Immature natural killer cell (primary cell): Measurements from ENCODE around the gene CDH23. TPM values are rescaled to one million over a fixed set of nuclear protein-coding genes. Genes with fewer than 3 reads are reported as not detected.
A peak's percentile ranks its signal among the peaks of the same experiment; 100 is the strongest.

Experiments
- DNase-seq, 3 donors: peaks; one replicate each; pipeline ENCODE4 v3.0.0; 2022; ENCODE audit warnings: mixed read lengths in 1 of 3
- H3K27ac Mint-ChIP-seq, 6 donors: one replicate each; pipeline ENCODE4 v1.8.0; 2020; ENCODE audit warnings: mixed read lengths in 6 of 6, mild to moderate bottlenecking in 5 of 6, inconsistent platforms in 4 of 6, moderate library complexity in 3 of 6
- H3K27me3 Mint-ChIP-seq, 3 donors: one replicate each; pipeline ENCODE4 v1.8.0; 2020 to 2021; ENCODE audit warnings: low read depth in 3 of 3, mild to moderate bottlenecking in 3 of 3, mixed read lengths in 3 of 3, moderate library complexity in 3 of 3, inconsistent platforms in 1 of 3
- H3K36me3 Mint-ChIP-seq, 3 donors: one replicate each; pipeline ENCODE4 v1.8.0; 2020; ENCODE audit warnings: mixed read lengths in 3 of 3, inconsistent platforms in 2 of 3, mild to moderate bottlenecking in 2 of 3
- H3K4me1 Mint-ChIP-seq, 2 donors: one replicate each; pipeline ENCODE4 v1.8.0; 2020; ENCODE audit warnings: inconsistent platforms in 2 of 2, mild to moderate bottlenecking in 2 of 2, mixed read lengths in 2 of 2, moderate library complexity in 1 of 2
- H3K4me3 Mint-ChIP-seq, 5 donors: one replicate each; pipeline ENCODE4 v1.8.0; 2020; ENCODE audit warnings: mild to moderate bottlenecking in 5 of 5, mixed read lengths in 5 of 5, inconsistent platforms in 3 of 5, moderate library complexity in 3 of 5
- H3K9me3 Mint-ChIP-seq, 6 donors: one replicate each; pipeline ENCODE4 v1.8.0; 2020; ENCODE audit warnings: mild to moderate bottlenecking in 6 of 6, mixed read lengths in 6 of 6, inconsistent platforms in 4 of 6, moderate library complexity in 3 of 6
- polyA plus RNA-seq, 3 donors: library from polyadenylated mRNA; unstranded; fragments of 300-500 nt; fragmentation: Illumina TruSeq; gene quantifications; one replicate each; pipeline ENCODE4 v1.2.3, GENCODE V29; 2021

Gene CDH23
- polyA plus RNA-seq, 3 donors from 2014 or later = 0.47 to 0.59 TPM; not detected in 1

DNA sequence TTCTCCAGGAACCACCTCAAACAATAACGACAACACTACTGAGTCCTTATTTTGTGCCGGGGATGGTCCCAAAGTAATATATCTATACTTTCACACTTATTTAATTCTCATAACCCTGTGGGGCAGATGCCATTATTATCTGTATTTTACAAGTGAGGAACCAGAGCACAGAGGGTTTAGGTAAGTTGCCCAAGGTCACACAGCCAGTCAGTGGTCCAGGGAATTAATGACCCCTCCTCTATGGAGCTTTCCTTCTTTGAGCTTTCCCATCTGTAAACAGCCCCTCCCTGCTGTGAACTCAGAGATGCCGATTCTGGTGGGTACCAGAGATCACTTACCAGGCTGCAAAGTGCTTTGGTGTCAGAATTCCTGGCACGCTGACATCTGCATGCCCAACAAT is 217.2 kb downstream of the CDH23 start:
- H3K4me1 Mint-ChIP-seq = no peaks in the 10 kb centered on the region
- H3K27ac Mint-ChIP-seq = no peak overlapping the region
- DNase-seq = no peak
- no peaks in the 10 kb centered on the region for H3K9me3 Mint-ChIP-seq
- peaks cover 2 to 5% (median 4%) of the 10 kb centered on the region in 3 donors for H3K27me3 Mint-ChIP-seq
- no peaks in the 10 kb centered on the region for H3K36me3 Mint-ChIP-seq
- no peak overlapping the region for H3K4me3 Mint-ChIP-seq

- H3K36me3 Mint-ChIP-seq = no peaks in the 10 kb centered on the region
- no peak overlapping the region for H3K4me3 Mint-ChIP-seq
- H3K9me3 Mint-ChIP-seq = no peaks in the 10 kb centered on the region
- H3K27ac Mint-ChIP-seq = no peak overlapping the region
- H3K4me1 Mint-ChIP-seq = no peaks in the 10 kb centered on the region
- DNase-seq = no peak
- peaks cover 0 to 4% (median 2%) of the 10 kb centered on the region in 3 donors for H3K27me3 Mint-ChIP-seq
These were observed 218.2 kb downstream of the CDH23 start for GRCh38 chr10:71614946-71615345.

DNA sequence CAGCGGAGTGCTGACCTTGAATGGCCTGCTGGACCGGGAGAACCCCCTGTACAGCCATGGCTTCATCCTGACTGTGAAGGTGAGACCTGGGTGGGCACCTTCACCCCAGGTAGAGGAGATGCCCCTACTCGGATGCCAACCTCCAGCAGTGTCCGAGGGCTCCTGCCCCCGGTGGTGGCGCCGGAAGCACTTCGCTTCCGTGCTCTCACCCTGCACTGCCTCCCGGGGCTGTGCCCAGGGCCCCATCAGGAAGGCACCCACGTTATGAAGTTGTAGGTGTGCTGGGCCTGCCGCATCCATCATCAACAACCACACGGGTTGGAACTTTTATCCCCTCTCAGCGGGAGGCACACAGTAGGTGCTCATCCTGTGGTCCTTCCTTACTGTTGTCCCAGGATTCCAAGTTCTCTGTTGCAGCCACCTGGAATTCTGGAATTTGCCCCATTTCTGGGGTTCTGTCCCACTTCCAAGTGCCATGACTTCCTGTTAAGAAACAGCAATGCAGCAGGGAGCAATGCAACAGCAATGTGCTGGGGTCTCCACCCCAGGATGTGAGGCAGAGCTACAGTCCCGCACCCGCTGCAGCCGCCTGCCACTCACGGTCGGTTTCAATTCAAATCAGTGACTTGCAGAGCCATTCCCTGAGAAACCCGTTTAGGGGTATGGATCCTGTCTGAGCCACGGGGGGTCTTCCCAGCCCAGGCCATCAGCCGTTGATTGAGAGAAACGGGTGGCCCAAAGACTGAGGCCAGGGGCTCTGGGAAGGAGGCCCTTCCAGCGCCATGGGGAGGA is 219.0 kb downstream of the CDH23 start:
- DNase-seq = no peak
- H3K4me3 Mint-ChIP-seq = no peak overlapping the region
- H3K9me3 Mint-ChIP-seq = no peaks in the 10 kb centered on the region
- no peaks in the 10 kb centered on the region for H3K4me1 Mint-ChIP-seq
- no peaks in the 10 kb centered on the region for H3K36me3 Mint-ChIP-seq
- peaks cover 0 to 4% (median under 1%) of the 10 kb centered on the region in 3 donors for H3K27me3 Mint-ChIP-seq
- no peak overlapping the region for H3K27ac Mint-ChIP-seq

DNA sequence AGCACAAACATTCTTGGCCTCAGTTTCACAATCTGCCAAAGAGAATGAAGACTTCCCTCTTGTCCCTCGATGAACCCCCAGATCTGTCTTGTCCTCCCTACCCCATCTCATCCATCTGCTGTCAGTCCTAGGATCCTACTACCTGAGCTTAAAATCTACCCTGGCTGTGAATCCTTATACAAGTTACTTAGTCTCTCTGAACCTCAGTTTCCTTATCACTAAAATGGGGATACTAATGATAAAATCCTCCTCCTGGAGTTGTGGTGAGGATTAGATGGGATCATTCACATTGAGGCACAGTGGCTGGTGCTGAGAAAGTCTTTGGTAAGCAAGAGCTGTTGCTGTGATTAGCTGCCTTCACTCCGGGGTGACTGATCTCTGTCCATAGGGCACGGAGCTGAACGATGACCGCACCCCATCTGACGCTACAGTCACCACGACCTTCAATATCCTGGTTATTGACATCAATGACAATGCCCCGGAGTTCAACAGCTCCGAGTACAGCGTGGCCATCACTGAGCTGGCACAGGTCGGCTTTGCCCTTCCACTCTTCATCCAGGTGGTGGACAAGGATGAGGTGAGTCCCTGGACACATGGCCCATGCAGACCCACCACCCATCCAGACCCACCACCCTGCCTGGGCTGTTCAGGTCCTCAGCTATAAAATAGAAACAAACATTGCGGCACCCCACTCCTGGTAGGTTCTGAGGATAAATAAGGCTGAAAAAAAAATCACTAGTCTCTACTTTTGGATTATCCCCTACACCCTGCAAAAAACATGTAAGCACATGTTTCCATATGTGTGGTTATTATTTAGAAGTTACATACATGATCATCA is 220.3 kb downstream of the CDH23 start:
- Mint-ChIP-seq H3K4me1 (no peaks in the 10 kb centered on the region), H3K4me3 (no peak overlapping the region), H3K27me3 (peaks cover 0 to 7% (median 2%) of the 10 kb centered on the region in 3 donors), H3K27ac (peak overlapping the region in 1 of 6 donors; percentile 37), H3K36me3 (no peaks in the 10 kb centered on the region), H3K9me3 (no peaks in the 10 kb centered on the region)
- no peak for DNase-seq

DNA sequence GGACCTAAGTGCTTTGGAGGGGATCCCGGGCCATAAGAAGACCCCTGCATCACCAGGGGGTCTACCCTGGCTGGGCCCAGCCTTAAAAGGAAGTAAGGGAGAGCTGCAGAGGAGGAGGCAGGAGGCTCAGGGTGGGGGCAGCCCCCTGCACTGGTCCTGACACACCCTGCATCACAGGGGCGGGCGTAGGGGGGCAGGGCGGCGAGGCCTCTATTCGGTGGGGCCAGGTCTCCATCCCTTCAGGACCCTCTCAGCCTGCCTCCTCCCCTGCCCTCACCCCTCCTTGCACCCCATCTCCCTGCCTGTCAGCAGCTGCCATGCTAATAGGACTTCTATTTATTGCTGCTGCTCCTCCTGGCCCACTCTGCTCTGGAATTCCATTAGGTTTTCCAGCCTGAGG is 221.5 kb downstream of the CDH23 start:
- H3K4me1 Mint-ChIP-seq = no peaks in the 10 kb centered on the region
- H3K9me3 Mint-ChIP-seq = no peaks in the 10 kb centered on the region
- no peak overlapping the region for H3K27ac Mint-ChIP-seq
- peaks cover 0 to 7% (median 2%) of the 10 kb centered on the region in 3 donors for H3K27me3 Mint-ChIP-seq
- H3K36me3 Mint-ChIP-seq = no peaks in the 10 kb centered on the region
- no peak for DNase-seq
- H3K4me3 Mint-ChIP-seq = no peak overlapping the region

DNA sequence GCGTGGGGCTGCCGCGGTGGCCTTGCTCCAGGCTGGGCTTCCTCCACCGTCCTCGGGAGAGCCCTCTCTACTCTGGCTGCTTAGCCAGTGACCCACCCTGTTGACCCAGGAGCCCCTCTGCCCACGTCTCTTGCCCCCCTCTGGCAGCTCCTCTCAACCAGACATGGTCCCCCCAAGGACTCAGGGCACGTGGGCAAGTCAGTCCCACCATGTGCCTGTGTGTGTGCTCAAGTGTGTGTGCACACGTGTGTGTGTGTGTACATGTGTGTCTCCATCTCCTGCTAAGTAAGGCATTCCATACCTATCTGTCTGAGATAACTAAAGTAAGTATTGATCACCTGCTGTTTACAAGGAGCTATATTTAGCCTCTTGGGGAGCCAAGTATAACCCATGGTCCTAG is 221.9 kb downstream of the CDH23 start:
- H3K27ac Mint-ChIP-seq = no peak overlapping the region
- H3K4me3 Mint-ChIP-seq = no peak overlapping the region

GRCh38 chr10:71620642-71621041 is 223.9 kb downstream of the CDH23 start:
- no peak for DNase-seq
- Mint-ChIP-seq H3K9me3 (no peaks in the 10 kb centered on the region), H3K27me3 (peaks cover 2 to 4% (median 3%) of the 10 kb centered on the region in 3 donors), H3K36me3 (no peaks in the 10 kb centered on the region), H3K4me3 (no peak overlapping the region), H3K27ac (peak overlapping the region in 2 of 6 donors; percentile 26 to 47), H3K4me1 (no peaks in the 10 kb centered on the region)

More for the DNA sequence above, 221.9 kb downstream of the CDH23 start:
- H3K9me3 Mint-ChIP-seq = no peaks in the 10 kb centered on the region
- H3K27me3 Mint-ChIP-seq = peaks cover 0 to 7% (median 2%) of the 10 kb centered on the region in 3 donors
- no peaks in the 10 kb centered on the region for H3K4me1 Mint-ChIP-seq
- DNase-seq = no peak
- H3K36me3 Mint-ChIP-seq = no peaks in the 10 kb centered on the region

DNA sequence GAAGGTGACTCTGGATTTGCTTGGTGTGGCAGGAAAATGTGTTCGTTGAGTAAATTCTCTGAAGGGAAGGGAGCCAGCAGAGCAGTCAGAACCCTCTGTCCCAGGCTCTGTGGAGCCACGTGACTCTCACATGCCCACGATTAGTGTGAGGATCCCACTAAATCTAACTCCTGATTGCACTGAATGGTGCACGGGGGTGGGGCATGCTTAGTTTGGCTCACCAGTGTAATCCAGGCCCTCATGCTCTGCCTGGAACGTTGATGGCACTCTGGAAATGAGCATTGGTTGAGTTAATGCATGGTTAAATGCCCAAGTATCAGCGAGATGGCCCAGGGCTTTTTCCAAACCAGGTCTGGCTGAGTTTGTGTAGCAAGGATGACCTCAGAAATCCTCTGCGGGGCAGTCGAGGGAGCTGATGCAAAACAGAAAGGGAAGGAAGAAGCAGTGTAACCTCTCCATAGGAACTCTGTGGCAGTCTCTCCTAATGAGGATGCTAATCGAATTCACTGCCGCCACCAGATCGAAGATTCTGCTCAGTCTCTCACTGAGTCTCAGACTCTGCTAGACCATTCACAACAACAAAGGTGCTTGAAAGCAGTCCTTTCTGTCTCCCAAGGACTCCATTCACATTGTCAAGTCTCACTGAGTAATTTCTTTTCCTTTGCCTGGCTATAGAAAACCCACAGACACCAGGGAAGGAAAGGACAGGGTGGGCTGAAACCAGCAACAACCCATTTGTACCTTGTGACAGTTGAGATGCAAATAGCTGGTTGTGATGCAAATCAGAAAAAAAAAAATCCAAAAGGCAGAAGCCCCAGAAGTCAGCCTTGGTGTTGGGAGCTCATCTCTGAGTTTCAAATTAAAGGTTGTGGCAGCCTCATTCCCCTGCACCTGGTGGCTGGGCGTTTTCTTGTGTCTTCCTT is 224.8 kb downstream of the CDH23 start:
- H3K4me3 Mint-ChIP-seq = no peak overlapping the region
- peaks cover 2 to 4% (median 3%) of the 10 kb centered on the region in 3 donors for H3K27me3 Mint-ChIP-seq
- DNase-seq = no peak
- H3K4me1 Mint-ChIP-seq = no peaks in the 10 kb centered on the region
- peak overlapping the region in 1 of 6 donors; percentile 47 for H3K27ac Mint-ChIP-seq
- no peaks in the 10 kb centered on the region for H3K36me3 Mint-ChIP-seq
- no peaks in the 10 kb centered on the region for H3K9me3 Mint-ChIP-seq

DNA sequence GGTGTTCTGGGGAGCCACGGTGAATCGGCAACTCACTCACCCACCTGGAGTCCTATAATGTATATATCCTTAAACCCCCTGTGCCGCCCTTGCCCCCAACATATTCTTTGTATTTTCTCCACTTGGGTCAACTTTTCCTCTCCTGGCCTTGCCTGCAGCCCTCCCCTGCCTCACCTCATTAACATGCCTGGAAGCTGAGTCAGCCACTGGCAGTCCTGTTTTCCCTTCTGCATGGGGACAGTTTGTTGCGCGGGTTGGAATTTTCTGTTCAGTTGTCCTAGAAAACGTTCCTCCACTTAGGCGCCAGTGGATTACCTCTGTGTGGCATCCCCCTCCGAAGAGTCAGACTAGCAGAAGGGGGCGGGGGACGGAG is 225.4 kb downstream of the CDH23 start:
- Mint-ChIP-seq H3K4me3 (no peak overlapping the region), H3K36me3 (no peaks in the 10 kb centered on the region)

DNA sequence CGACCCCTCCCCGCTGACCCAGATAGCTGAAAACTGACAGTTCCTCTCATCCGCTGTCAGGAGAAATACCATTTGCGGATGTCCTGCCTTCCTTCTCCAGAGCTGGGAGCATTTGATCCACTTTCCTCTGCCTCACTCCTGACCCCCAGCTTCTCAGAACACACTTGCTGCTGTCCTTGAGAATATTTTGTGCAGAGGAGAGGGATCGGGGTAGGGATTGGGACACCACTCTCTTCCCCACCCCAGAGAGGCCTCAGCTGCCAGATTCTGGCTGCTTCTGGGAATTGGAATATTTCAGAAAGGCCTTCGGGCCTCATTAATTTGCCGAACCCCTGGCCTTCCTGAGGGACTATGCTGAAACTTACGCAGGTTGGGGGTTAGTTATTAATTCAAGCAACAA is 225.9 kb downstream of the CDH23 start:
- H3K27me3 Mint-ChIP-seq = peaks cover 3 to 5% (median 4%) of the 10 kb centered on the region in 3 donors
- no peaks in the 10 kb centered on the region for H3K9me3 Mint-ChIP-seq
- H3K27ac Mint-ChIP-seq = no peak overlapping the region
- H3K4me3 Mint-ChIP-seq = no peak overlapping the region
- H3K36me3 Mint-ChIP-seq = no peaks in the 10 kb centered on the region
- DNase-seq = no peak
- H3K4me1 Mint-ChIP-seq = no peaks in the 10 kb centered on the region

More for the DNA sequence above, 225.4 kb downstream of the CDH23 start:
- H3K9me3 Mint-ChIP-seq = no peaks in the 10 kb centered on the region
- H3K27me3 Mint-ChIP-seq = peaks cover 3 to 4% (median 4%) of the 10 kb centered on the region in 3 donors
- DNase-seq = no peak
- H3K27ac Mint-ChIP-seq = no peak overlapping the region
- H3K4me1 Mint-ChIP-seq = no peaks in the 10 kb centered on the region

DNA sequence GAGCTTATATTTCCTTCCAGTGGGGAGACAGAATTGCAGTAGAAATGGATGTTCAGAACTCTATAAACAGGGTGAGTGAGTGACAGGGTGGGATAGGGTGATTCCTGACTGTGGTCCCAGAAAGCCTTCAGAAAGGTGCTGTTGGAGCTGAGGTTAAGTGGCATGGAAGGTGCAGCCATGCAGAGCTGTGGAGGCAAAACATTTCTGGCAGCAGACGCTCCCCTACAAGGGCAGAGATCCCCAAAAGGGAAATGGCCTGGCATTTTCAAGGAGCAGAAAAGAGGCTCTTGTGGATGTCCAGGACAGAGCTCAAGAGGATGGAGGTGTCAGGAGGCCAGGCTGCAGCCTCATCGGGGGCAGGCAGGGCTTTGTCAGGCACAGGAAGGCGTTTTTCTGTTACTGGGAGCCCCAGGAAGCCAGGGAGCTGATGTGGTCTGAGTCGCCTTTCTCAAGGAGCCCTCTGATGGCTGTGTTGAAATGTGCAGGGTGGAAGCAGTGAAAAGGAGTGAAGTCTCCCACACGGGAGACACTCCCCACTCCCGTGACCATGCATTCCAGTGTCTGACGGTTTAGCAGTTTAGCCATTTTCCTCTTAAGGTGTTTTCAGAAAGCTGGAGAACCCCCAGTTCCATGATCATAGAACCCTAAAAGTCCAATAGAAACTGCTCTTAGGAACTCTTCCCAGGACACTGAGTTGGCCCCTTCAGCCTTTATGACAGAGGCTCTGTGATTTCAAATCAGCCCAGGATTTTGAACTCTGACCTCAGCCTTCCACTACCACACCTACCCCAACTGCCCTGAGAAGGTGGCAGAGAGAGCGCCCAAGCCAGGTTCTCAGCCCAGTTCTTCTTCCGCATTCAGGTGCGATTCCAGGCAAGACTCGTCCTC is 226.6 kb downstream of the CDH23 start:
- H3K4me1 Mint-ChIP-seq = no peaks in the 10 kb centered on the region
- no peaks in the 10 kb centered on the region for H3K36me3 Mint-ChIP-seq
- no peak for DNase-seq
- H3K9me3 Mint-ChIP-seq = no peaks in the 10 kb centered on the region
- no peak overlapping the region for H3K27ac Mint-ChIP-seq
- H3K27me3 Mint-ChIP-seq = peaks cover 3 to 5% (median 4%) of the 10 kb centered on the region in 3 donors
- no peak overlapping the region for H3K4me3 Mint-ChIP-seq

- H3K4me1 Mint-ChIP-seq = no peaks in the 10 kb centered on the region
- H3K27ac Mint-ChIP-seq = no peak overlapping the region
- DNase-seq = no peak
- no peaks in the 10 kb centered on the region for H3K9me3 Mint-ChIP-seq
- no peaks in the 10 kb centered on the region for H3K36me3 Mint-ChIP-seq
- H3K27me3 Mint-ChIP-seq = peaks cover 3 to 5% (median 4%) of the 10 kb centered on the region in 3 donors
- H3K4me3 Mint-ChIP-seq = no peak overlapping the region
These were observed 227.2 kb downstream of the CDH23 start for GRCh38 chr10:71623986-71624291.
